K562 (cell line): ENCODE results near the gene CHST10. TPM values are rescaled to one million over a fixed set of nuclear protein-coding genes. Genes with fewer than 3 reads are reported as not detected.

Source experiments
- ATF4 ChIP-seq: fragments of 450-650 bp; formaldehyde crosslinking; IDR thresholded peaks from 2 replicates; pipeline ENCODE4 v1.4.0; 2022; ENCODE audit warnings: mild to moderate bottlenecking, moderate library complexity
- CGGBP1 ChIP-seq: fragments of 250-450 bp; sonication (Bioruptor Pico); IDR thresholded peaks from 2 replicates; pipeline ENCODE4 v1.9.0; 2021; ENCODE audit warnings: mild to moderate bottlenecking
- E2F8 ChIP-seq: fragments of 450-650 bp; IDR thresholded peaks from 2 replicates; pipeline ENCODE4 v1.7.1; 2018; ENCODE audit warnings: mild to moderate bottlenecking, low read depth; ENCODE audit not compliant: partially characterized antibody
- EHMT2 ChIP-seq: fragments of 450-650 bp; IDR thresholded peaks from 2 replicates; pipeline ENCODE4 v1.6.1; 2018; ENCODE audit warnings: antibody characterized with exemption
- ETS1 ChIP-seq: conservative IDR thresholded peaks from 2 replicates; pipeline ENCODE4 v1.6.1; 2011; ENCODE audit warnings: low read depth, mild to moderate bottlenecking, low read length; ENCODE audit not compliant: control insufficient read depth
- HDAC6 ChIP-seq: IDR thresholded peaks from 2 replicates; pipeline ENCODE4 v1.6.1; 2012; ENCODE audit warnings: low read depth, mild to moderate bottlenecking, control low read depth, inconsistent platforms, low read length, moderate library complexity
- HEY1 ChIP-seq: fragments of 250-450 bp; sonication (Bioruptor Pico); IDR thresholded peaks from 2 replicates; pipeline ENCODE4 v1.5.0; 2020; ENCODE audit warnings: mild to moderate bottlenecking, moderate library complexity, borderline replicate concordance
- NBN ChIP-seq: fragments of 450-650 bp; IDR thresholded peaks from 2 replicates; pipeline ENCODE4 v1.6.1; 2016; ENCODE audit warnings: low read depth, mild to moderate bottlenecking
- NEUROD1 ChIP-seq: fragments of 150-350 bp; IDR thresholded peaks from 2 replicates; pipeline ENCODE4 v1.6.1; 2014; ENCODE audit warnings: borderline replicate concordance, low read length, low read depth; ENCODE audit not compliant: partially characterized antibody
- PHB2 ChIP-seq: fragments of 450-650 bp; IDR thresholded peaks from 2 replicates; pipeline ENCODE4 v1.6.1; 2017; ENCODE audit warnings: low read depth
- POLR2B ChIP-seq: fragments of 450-650 bp; IDR thresholded peaks from 2 replicates; pipeline ENCODE4 v1.6.1; 2018; ENCODE audit warnings: low read depth; ENCODE audit not compliant: partially characterized antibody
- SIN3B ChIP-seq: fragments of 450-650 bp; IDR thresholded peaks from 2 replicates; pipeline ENCODE4 v1.6.1; 2017; ENCODE audit warnings: low read depth, mild to moderate bottlenecking, moderate library complexity
- SNIP1 ChIP-seq: fragments of 450-650 bp; IDR thresholded peaks from 2 replicates; pipeline ENCODE4 v1.7.1; 2017; ENCODE audit warnings: low read depth, mild to moderate bottlenecking
- SRSF9 ChIP-seq: fragments of 200-400 bp; formaldehyde crosslinking; IDR thresholded peaks from 2 replicates; pipeline ENCODE4 v1.6.1; 2017; ENCODE audit warnings: low read depth, low read length, borderline replicate concordance
- TAF15 ChIP-seq: fragments of 200-400 bp; formaldehyde crosslinking; IDR thresholded peaks from 2 replicates; pipeline ENCODE4 v1.6.1; 2017; ENCODE audit warnings: mild to moderate bottlenecking, low read depth, low read length, moderate library complexity
- TAF7 ChIP-seq: fragments of 450-650 bp; IDR thresholded peaks from 2 replicates; pipeline ENCODE4 v1.6.1; 2016; ENCODE audit warnings: missing genetic modification characterization, missing compliant biosample characterization
- TAF9B ChIP-seq: fragments of 450-650 bp; IDR thresholded peaks from 2 replicates; pipeline ENCODE4 v1.6.1; 2018; ENCODE audit warnings: mild to moderate bottlenecking; ENCODE audit not compliant: partially characterized antibody
- ZBTB11 ChIP-seq, 3 experiments: fragments of 200-800 bp in 1 of 3; fragments of 250-450 bp in 1 of 3; fragments of 450-650 bp in 1 of 3; sonication (Bioruptor Pico) in 1 of 3; sonication (Bioruptor generic) in 1 of 3; formaldehyde crosslinking in 1 of 3; IDR thresholded peaks; 2 replicates each; pipeline versions ENCODE4 v1.6.1 to v1.8.0; 2016 to 2022; ENCODE audit warnings: mild to moderate bottlenecking in 2 of 3, missing genetic modification characterization in 2 of 3, missing compliant biosample characterization in 1 of 3, moderate library complexity in 1 of 3
- ZNF764 ChIP-seq: fragments of 250-450 bp; sonication (Bioruptor Pico); IDR thresholded peaks from 2 replicates; pipeline ENCODE4 v1.4.0; 2020; ENCODE audit warnings: low read depth, mild to moderate bottlenecking, moderate library complexity
- polyA plus RNA-seq, 8 experiments: library from polyadenylated mRNA; depleted of rRNA in 4 of 8; stranded (reverse) in 5 of 8; unstranded in 3 of 8; fragments of >200 nt; fragmentation: Nextera tagmentation in 2 of 8; fragmentation: Illumina TruSeq in 1 of 8; extraction: Ambion mirVana in 2 of 8; extraction: Trizol in 1 of 8; gene quantifications; 2 replicates each; pipeline versions ENCODE4 v1.2.1 to v1.2.3, GENCODE V29; 2011 to 2014; ENCODE audit warnings: inconsistent platforms in 1 of 8, missing spikeins in 1 of 8
- total RNA-seq, 7 experiments: library from RNA; depleted of rRNA in 6 of 7; stranded (reverse); fragments of >200 nt in 6 of 7; fragmentation: Illumina TruSeq in 2 of 7; extraction: Trizol in 2 of 7; gene quantifications; 2 replicates each; pipeline versions ENCODE4 v1.2.1 to v1.2.3, GENCODE V29; 2011 to 2021; ENCODE audit warnings: low replicate concordance in 1 of 7

Gene CHST10
- total and polyA plus RNA-seq, 9 of the 15 experiments (the other 6 are each of a cell fraction or from before 2014, with no cell fraction given): 1.3 to 30.9 (median 19.3) TPM

GRCh38 chr2:100416935-100417710 is at the start of gene CHST10 (continued):
- TF ChIP-seq ETS1 (no peak), NEUROD1 (no peak), PHB2 (no peak), SNIP1 (no peak), CGGBP1 (CRISPR knock-in tag) (no peak), HEY1 (CRISPR knock-in tag) (no peak), ZBTB11 (CRISPR knock-in tag; IDR thresholded peaks at IDR 0.05) (peak in 1 of 3 experiments; percentile 64; a peak in 1 of 6 replicates), E2F8 (no peak), TAF7 (no peak), TAF15 (no peak), EHMT2 (no peak), ATF4 (CRISPR knock-in tag) (no peak), HDAC6 (no peak), SRSF9 (no peak), POLR2B (peak; percentile 22), ZNF764 (no peak), TAF9B (no peak), SIN3B (peak; percentile 48; the same call in 1 of the 2 replicates), NBN (no peak)
